ENCODE measurements around the gene KCNH8.
"Not testable (repeated sequence)": the region's sequence is repeated elsewhere in the genome, so short reads cannot be mapped to it uniquely, and the experiment has no call there.

Gene KCNH8

GRCh38 chr3:19183584-19183983 is 35.3 kb downstream of the KCNH8 start:
- DNase-seq = no peak

DNA sequence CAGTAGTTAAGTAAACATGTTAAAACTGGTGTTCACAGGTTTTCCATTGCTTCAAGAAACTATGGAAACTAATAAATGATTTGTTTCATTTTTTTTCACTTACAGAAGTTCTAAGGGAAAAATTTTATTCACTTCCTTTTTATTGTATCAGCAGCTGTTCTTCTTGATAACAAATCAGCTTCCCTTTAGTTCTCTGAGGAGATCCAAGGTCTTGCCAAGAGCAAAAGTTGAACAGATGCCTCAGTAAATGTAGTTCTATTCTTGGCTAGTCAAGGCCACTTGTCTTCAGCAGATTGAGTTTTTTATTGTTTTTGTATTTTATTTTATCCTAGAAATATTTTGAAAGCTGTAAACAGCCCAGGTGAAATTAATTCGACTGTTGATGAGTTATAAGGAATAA is 41.8 kb downstream of the KCNH8 start:
- DNase-seq = no peak

- no peak for DNase-seq
These were observed 42.3 kb downstream of the KCNH8 start for GRCh38 chr3:19190602-19191001.

- DNase-seq = no peak
These were observed 50.8 kb downstream of the KCNH8 start for GRCh38 chr3:19199131-19199530.

- no peak for DNase-seq
These were observed 54.0 kb downstream of the KCNH8 start for GRCh38 chr3:19202303-19202702.

- DNase-seq = no peak
These were observed 54.4 kb downstream of the KCNH8 start for GRCh38 chr3:19202754-19203153.

- DNase-seq = no peak
These were observed 58.2 kb downstream of the KCNH8 start for GRCh38 chr3:19206540-19206939.

DNA sequence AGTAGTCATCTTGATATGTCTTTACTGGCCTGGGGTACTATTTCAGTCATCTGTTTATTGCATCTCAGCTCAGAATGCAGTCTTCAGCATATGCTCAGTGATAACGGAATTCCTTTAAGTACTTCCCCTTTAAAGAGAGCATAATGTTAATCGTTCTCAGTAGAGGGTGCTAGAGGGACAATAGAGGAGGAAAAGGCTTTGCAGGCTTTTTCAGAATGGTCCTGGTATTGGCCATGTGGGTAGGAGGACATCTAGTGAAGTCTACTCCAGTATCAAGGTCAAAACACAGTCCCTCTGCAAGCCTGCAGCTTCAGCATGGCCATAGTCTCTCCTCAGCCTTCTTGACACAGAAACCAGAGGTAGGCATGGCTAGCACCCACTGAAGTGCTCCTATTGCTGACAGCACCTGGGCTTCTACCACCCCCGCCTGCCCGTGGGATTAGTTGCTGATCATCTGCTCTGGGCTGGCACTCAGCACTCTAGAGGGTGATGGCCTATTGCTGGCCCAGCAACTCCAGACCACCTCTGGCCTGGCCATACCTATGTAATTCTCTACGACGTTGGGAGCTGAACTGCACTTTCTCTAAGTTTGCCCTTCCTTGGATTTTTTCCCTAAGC is 65.4 kb downstream of the KCNH8 start:
- no peak for DNase-seq

GRCh38 chr3:19215427-19215826 is 67.1 kb downstream of the KCNH8 start:
- DNase-seq = no peak

- DNase-seq = no peak
These were observed 68.5 kb downstream of the KCNH8 start for GRCh38 chr3:19216669-19217337.

- DNase-seq = no peak
These were observed 72.0 kb downstream of the KCNH8 start for GRCh38 chr3:19220311-19220710.

GRCh38 chr3:19221081-19221480 is 72.8 kb downstream of the KCNH8 start:
- DNase-seq = no peak

DNA sequence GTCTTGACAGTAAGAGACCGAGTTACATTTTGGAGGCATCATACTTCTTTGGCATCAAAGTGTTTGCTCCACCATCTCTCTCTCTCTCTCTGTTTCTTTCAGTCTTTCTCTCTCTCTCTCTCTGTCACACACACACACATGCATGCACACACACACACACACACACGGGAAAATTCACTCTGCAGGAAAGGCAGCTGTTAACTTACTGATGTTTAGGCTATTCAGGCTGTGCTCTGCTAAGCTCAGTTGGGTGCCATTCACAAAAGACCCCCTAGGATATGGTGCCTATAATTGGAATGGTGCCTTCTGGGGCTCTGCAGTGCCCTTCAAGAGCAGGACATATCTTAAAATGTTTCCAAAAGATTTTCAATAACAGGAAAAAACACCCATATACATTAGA is 78.2 kb downstream of the KCNH8 start:
- no peak for DNase-seq

DNA sequence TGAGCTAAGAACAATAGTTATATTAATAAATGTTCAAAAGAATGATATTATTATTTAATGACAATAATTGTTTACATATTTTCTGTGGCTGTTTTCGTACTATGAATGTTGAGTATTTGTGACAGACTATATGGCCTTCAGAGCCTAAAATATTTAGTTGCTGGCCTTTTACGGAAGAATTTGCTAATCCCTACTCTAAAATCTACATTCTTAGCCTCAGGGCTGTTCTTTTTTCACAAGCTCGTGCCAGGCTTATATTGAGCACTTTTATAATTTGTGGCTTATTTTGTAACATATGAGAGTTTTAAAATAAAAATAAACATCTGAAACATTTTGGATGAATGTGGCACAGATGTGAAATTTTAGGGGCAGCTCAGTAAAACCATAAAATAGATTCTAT is 79.9 kb downstream of the KCNH8 start:
- no peak for DNase-seq

DNA sequence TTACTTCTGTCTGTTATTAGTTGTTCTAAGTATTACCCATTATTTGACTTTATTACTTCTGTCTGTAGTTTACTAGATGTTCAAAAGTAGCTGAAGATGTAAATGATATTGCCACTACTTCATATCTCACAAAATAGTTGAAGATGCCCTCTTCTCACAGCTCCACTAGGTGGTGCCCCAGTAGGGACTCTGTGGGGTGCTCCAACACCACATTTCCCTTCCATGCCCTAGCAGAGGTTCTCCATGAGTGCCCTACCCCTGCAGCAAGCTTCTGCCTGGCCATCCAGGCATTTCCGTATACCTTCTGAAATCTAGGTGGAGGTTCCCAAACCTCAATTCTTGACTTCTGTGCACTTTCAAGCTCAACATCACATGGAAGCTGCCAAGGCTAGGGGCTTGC is 80.8 kb downstream of the KCNH8 start:
- no peak for DNase-seq

GRCh38 chr3:19229881-19230280 is 81.6 kb downstream of the KCNH8 start:
- not testable (repeated sequence) for DNase-seq

DNA sequence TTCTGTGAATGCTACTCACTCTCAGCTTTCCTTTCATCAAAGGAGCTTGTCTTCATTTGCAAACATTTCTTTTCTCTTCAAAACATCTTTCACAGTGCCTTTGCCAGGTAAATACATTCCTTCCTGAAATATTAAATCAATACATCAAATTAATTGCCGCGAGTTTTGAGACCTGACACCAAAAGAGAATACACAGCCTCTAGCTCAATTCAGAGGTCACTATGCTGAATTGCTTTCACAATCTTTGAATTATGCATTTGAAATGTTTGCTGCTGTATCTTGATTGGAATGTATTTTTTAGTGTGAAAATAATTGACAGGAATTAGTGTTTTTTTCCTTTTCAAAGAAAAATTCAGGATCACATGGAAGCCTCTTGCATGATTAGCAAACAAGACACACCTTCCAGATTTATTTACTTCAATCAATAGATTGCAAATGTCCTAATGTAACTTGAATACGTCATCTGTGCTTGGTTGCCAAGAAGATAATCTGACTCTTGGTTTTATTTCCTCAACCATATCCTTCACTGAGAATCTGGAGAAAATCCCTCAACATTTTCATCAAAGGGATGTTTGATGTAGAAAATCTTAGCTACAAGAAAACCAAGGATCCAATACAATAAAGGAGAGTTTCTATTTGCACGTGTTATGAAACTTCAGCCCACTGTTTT is 83.6 kb downstream of the KCNH8 start:
- no peak for DNase-seq

GRCh38 chr3:19232566-19232965 is 84.3 kb downstream of the KCNH8 start:
- no peak for DNase-seq

DNA sequence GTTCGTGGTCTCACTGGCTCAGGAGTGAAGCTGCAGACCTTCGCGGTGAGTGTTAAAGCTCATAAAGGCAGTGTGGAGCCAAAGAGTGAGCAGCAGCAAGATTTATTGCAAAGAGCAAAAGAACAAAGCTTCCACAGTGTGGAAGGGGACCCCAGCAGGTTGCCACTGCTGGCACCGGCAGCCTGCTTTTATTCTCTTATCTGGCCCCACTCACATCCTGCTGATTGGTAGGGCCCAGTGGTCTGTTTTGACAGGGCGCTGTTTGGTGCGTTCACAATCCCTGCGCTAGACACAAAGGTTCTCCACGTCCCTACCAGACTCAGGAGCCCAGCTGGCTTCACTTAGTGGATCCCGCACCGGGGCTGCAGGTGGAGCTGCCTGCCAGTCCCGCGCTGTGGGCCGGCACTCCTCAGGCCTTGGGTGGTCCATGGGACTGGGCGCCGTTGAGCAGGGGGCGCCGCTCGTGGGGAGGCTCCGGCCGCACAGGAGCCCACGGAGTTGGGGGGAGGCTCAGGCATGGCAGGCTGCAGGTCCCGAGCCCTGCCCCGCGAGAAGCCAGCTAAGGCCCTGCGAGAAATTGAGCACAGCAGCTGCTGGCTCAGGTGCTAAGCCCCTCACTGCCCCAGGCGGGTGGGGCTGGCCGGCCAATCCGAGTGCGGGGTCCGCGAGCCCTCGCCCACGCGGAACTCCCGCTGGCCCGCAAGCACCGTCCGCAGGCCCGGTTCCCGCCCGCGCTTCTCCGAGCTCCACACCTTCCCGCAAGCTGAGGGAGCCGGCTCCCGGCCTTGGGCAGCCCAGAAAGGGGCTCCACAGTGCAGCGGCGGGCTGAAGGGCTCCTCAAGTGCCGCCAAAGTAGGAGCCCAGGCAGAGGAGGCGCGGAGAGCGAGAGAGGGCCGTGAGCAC is 85.8 kb downstream of the KCNH8 start:
- not testable (repeated sequence) for DNase-seq

DNA sequence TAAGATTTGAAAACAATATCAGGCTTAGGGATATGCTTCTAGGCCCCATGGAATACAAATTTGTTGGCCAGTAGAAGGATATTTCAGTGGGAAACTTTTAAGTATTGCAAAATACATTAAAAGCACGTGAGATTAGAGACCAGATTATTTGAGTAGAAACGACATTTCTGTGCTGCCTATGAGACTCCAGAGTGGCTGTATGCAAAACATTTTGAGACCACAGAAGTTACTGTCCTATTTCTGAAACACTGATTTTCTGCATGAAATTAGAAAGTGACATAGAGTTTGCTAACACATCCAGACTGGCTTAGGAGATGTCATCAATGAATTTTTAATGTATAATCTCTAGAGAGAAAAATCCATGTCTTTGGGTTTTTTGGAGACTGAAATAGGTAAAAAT is 99.8 kb downstream of the KCNH8 start:
- no peak for DNase-seq

- DNase-seq = no peak
These were observed 100.5 kb downstream of the KCNH8 start for GRCh38 chr3:19248767-19249166.

DNA sequence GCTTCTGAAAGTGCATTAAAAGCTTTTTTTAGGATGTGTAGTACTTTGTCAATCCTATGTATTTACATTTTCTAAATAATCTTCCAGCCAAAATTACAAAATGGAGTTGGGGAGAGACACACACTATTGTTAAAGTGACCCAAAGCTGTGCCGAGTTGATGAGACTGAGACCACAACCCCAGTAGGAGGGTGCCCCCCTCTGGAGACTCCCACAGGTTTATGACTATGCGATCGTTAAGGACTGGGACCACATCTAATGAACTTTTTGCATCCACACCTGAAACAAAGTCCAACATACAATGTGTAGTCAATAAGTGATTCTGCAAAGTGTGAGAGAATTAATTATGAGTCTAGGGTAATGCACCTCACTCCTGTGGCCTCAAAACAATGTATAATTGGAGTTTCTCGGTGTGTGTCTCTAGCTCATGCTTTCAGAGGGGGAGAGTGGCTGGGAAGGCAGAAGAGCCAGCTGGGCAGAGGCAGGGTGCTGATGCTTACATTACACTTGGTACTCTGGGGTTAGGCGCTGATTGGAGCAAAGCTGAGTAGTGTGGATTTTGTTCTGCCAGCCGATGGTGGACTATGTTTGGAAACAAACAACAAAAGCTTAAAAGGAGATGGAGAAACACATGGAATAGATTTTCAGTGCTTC is 102.8 kb downstream of the KCNH8 start:
- no peak for DNase-seq

GRCh38 chr3:19254189-19254588 is 105.9 kb downstream of the KCNH8 start:
- no peak for DNase-seq
